Liver (tissue), 9 donors: ENCODE results near the gene SH2D4B. TPM values are rescaled to one million over a fixed set of nuclear protein-coding genes. Genes with fewer than 3 reads are reported as not detected.
A peak's percentile ranks its signal among the peaks of the same experiment; 100 is the strongest.
"Not testable (repeated sequence)": the region's sequence is repeated elsewhere in the genome, so short reads cannot be mapped to it uniquely, and the experiment has no call there.

Experiments
- DNase-seq: peaks from one replicate; pipeline ENCODE4 v3.0.0-alpha.2; 2017; ENCODE audit warnings: low spot score
- H3K27ac ChIP-seq, 2 donors: one replicate each; pipeline ENCODE4 v1.7.0; 2013; ENCODE audit warnings: inconsistent platforms in 2 of 2, low read length in 2 of 2, control low read depth in 1 of 2, low read depth in 1 of 2, mild to moderate bottlenecking in 1 of 2
- H3K27me3 ChIP-seq, 4 donors: one replicate each; pipeline versions ENCODE4 v1.6.1 to v1.7.0; 2013; ENCODE audit warnings: low read length in 3 of 4, inconsistent platforms in 1 of 4, mild to moderate bottlenecking in 1 of 4, moderate library complexity in 1 of 4; ENCODE audit not compliant: control insufficient read depth in 4 of 4, insufficient read depth in 4 of 4
- H3K36me3 ChIP-seq, 4 donors: one replicate each; pipeline versions ENCODE4 v1.6.1 to v1.7.0; 2013; ENCODE audit warnings: low read length in 3 of 4, mild to moderate bottlenecking in 3 of 4, low read depth in 1 of 4, moderate library complexity in 1 of 4; ENCODE audit not compliant: control insufficient read depth in 4 of 4, insufficient read depth in 3 of 4
- H3K4me1 ChIP-seq, 4 donors: one replicate each; pipeline versions ENCODE4 v1.6.1 to v1.7.0; 2013; ENCODE audit warnings: low read length in 3 of 4, mild to moderate bottlenecking in 3 of 4, moderate library complexity in 1 of 4; ENCODE audit not compliant: control insufficient read depth in 4 of 4, insufficient read depth in 4 of 4
- H3K4me3 ChIP-seq, 3 donors: one replicate each; pipeline versions ENCODE4 v1.6.1 to v1.7.0; 2013; ENCODE audit warnings: low read length in 3 of 3, control low read depth in 1 of 3, low read depth in 1 of 3, mild to moderate bottlenecking in 1 of 3
- H3K9ac ChIP-seq, 2 donors: one replicate each; pipeline ENCODE4 v1.7.0; 2013; ENCODE audit warnings: low read length in 2 of 2, mild to moderate bottlenecking in 2 of 2, moderate library complexity in 2 of 2, control low read depth in 1 of 2, low read depth in 1 of 2
- H3K9me3 ChIP-seq, 4 donors: one replicate each; pipeline versions ENCODE4 v1.6.1 to v1.7.0; 2013; ENCODE audit warnings: low read length in 3 of 4; ENCODE audit not compliant: control insufficient read depth in 4 of 4
- EGR1 ChIP-seq, 2 donors: IDR thresholded peaks; 2 replicates each; pipeline ENCODE4 v1.6.1; 2016 to 2018; ENCODE audit warnings: antibody characterized with exemption in 2 of 2, low read depth in 2 of 2
- HNF4A ChIP-seq, 2 donors: conservative IDR thresholded peaks; 2 replicates each; pipeline ENCODE4 v1.6.1; 2016; ENCODE audit warnings: antibody characterized with exemption in 2 of 2, mild to moderate bottlenecking in 2 of 2
- JUND ChIP-seq, 2 donors: IDR thresholded peaks; 2 replicates each; pipeline ENCODE4 v1.6.1; 2016; ENCODE audit warnings: antibody characterized with exemption in 2 of 2
- MAX ChIP-seq: IDR thresholded peaks from 2 replicates; pipeline ENCODE4 v1.6.1; 2016; ENCODE audit warnings: antibody characterized with exemption
- RXRA ChIP-seq, 2 donors: IDR thresholded peaks; 2 replicates each; pipeline ENCODE4 v1.6.1; 2017 to 2018; ENCODE audit warnings: antibody characterized with exemption in 2 of 2, mild to moderate bottlenecking in 1 of 2
- SP1 ChIP-seq: IDR thresholded peaks from 2 replicates; pipeline ENCODE4 v1.6.1; 2018; ENCODE audit warnings: antibody characterized with exemption, mild to moderate bottlenecking
- WGBS: extraction: QIAGEN DNeasy Blood & Tissue Kit; methylation state at CpG from one replicate; pipeline ENCODE4 v1.1.7; 2013; 5-methylcytosine and 5-hydroxymethylcytosine counted together
- polyA plus RNA-seq, 2 donors: library from polyadenylated mRNA; stranded (reverse) in 1 of 2; unstranded in 1 of 2; fragments of 200-250 nt in 1 of 2; fragments of >200 nt in 1 of 2; fragmentation: Nextera tagmentation in 1 of 2; extraction: Ambion mirVana in 1 of 2; gene quantifications; one replicate each; pipeline versions ENCODE4 v1.2.1 to v1.2.3, GENCODE V29; 2013 to 2015
- total RNA-seq, 2 donors: library from RNA; depleted of rRNA; stranded (reverse); fragments of >200 nt; gene quantifications; one replicate each; pipeline ENCODE4 v1.2.3, GENCODE V29; 2014
- TF ChIP-seq, protein P1 (sequence below): IDR thresholded peaks from 2 replicates; pipeline ENCODE4 v1.6.1; 2016; ENCODE audit warnings: antibody characterized with exemption, mild to moderate bottlenecking
- TF ChIP-seq, protein P2 (sequence below): IDR thresholded peaks from 2 replicates; pipeline ENCODE4 v1.6.1; 2016; ENCODE audit warnings: antibody characterized with exemption
- donor health status: healthy.
- donor health status: healthy.
- donor health status: healthy.
- donor health status: healthy.
- donor health status: healthy.

Gene SH2D4B
- total and polyA plus RNA-seq, 4 donors = 0.19 TPM; not detected in 3

GRCh38 chr10:80530816-80531215 lies 6.9 kb upstream of the SH2D4B start:
- 57% methylated on average over 2 of the region's 2 CpGs for WGBS
- Histone ChIP-seq H3K27ac (no peak overlapping the region), H3K9me3 (no peaks in the 10 kb centered on the region), H3K9ac (no peak overlapping the region), H3K36me3 (no peaks in the 10 kb centered on the region), H3K4me3 (no peak overlapping the region), H3K4me1 (peaks cover 0 to 4% (median 2%) of the 10 kb centered on the region in 4 donors), H3K27me3 (no peaks in the 10 kb centered on the region)
- TF ChIP-seq, protein P1, sequence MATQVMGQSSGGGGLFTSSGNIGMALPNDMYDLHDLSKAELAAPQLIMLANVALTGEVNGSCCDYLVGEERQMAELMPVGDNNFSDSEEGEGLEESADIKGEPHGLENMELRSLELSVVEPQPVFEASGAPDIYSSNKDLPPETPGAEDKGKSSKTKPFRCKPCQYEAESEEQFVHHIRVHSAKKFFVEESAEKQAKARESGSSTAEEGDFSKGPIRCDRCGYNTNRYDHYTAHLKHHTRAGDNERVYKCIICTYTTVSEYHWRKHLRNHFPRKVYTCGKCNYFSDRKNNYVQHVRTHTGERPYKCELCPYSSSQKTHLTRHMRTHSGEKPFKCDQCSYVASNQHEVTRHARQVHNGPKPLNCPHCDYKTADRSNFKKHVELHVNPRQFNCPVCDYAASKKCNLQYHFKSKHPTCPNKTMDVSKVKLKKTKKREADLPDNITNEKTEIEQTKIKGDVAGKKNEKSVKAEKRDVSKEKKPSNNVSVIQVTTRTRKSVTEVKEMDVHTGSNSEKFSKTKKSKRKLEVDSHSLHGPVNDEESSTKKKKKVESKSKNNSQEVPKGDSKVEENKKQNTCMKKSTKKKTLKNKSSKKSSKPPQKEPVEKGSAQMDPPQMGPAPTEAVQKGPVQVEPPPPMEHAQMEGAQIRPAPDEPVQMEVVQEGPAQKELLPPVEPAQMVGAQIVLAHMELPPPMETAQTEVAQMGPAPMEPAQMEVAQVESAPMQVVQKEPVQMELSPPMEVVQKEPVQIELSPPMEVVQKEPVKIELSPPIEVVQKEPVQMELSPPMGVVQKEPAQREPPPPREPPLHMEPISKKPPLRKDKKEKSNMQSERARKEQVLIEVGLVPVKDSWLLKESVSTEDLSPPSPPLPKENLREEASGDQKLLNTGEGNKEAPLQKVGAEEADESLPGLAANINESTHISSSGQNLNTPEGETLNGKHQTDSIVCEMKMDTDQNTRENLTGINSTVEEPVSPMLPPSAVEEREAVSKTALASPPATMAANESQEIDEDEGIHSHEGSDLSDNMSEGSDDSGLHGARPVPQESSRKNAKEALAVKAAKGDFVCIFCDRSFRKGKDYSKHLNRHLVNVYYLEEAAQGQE = no peak
- TF ChIP-seq HNF4A (conservative IDR thresholded peaks at IDR 0.05) (no peak), SP1 (no peak), EGR1 (IDR thresholded peaks at IDR 0.05; ENCODE audit: low read depth in 2 of 2) (no peak), RXRA (IDR thresholded peaks at IDR 0.05) (no peak), MAX (no peak), JUND (IDR thresholded peaks at IDR 0.05) (no peak)
- TF ChIP-seq, protein P2, sequence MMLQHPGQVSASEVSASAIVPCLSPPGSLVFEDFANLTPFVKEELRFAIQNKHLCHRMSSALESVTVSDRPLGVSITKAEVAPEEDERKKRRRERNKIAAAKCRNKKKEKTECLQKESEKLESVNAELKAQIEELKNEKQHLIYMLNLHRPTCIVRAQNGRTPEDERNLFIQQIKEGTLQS = no peak
- DNase-seq = no peak

DNA sequence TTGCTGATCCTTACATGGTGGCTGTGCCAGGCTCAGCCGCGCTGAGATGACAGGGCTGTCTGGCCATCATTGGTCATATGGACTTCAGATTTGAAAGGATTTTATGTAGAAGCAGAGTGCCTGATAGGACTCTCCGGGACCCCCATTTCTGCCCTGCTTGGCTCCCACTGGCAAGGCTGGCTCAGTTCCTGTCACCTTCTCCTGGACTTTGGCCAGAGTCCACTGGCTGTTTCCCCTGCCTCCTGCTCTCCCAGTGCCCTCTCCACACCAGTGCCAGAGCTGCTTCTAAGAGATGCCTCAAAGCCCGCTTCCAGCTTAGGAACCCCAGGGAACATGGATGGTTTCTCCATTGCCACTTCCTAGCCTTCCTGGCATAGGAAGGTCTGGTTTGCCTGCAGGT lies 5.1 kb upstream of the SH2D4B start:
- Histone ChIP-seq H3K4me1 (peaks cover 0 to 10% (median 8%) of the 10 kb centered on the region in 4 donors), H3K9me3 (no peaks in the 10 kb centered on the region), H3K9ac (no peak overlapping the region), H3K36me3 (no peaks in the 10 kb centered on the region), H3K27me3 (no peaks in the 10 kb centered on the region), H3K4me3 (no peak overlapping the region), H3K27ac (no peak overlapping the region)
- no peak for TF ChIP-seq JUND (IDR thresholded peaks at IDR 0.05)
- TF ChIP-seq HNF4A (conservative IDR thresholded peaks at IDR 0.05) = peak; percentile 48 to 52
- WGBS = 93% methylated on average over 4 of the region's 4 CpGs
- no peak for DNase-seq

- not testable (repeated sequence) for H3K9me3 ChIP-seq, H3K36me3 ChIP-seq, H3K4me3 ChIP-seq, H3K27ac ChIP-seq, H3K27me3 ChIP-seq, H3K9ac ChIP-seq, DNase-seq
- H3K4me1 ChIP-seq = peaks cover 0 to 10% (median 8%) of the 10 kb centered on the region in 4 donors
- WGBS = 93% methylated on average over 18 of the region's 25 CpGs
Measured at GRCh38 chr10:80534059-80534458, 3.6 kb upstream of the SH2D4B start.

GRCh38 chr10:80534646-80535045 lies 3.1 kb upstream of the SH2D4B start:
- DNase-seq = not testable (repeated sequence)
- WGBS = 91% methylated on average over 27 of the region's 30 CpGs
- H3K4me1 ChIP-seq = peaks cover 0 to 10% (median 8%) of the 10 kb centered on the region in 4 donors

More at GRCh38 chr10:80534646-80535045, 3.1 kb upstream of the SH2D4B start:
- not testable (repeated sequence) for H3K27me3 ChIP-seq, H3K9ac ChIP-seq, H3K4me3 ChIP-seq, H3K9me3 ChIP-seq, H3K27ac ChIP-seq, H3K36me3 ChIP-seq
